ENCODE measurements around the gene HMMR.

The HMMR gene

DNA sequence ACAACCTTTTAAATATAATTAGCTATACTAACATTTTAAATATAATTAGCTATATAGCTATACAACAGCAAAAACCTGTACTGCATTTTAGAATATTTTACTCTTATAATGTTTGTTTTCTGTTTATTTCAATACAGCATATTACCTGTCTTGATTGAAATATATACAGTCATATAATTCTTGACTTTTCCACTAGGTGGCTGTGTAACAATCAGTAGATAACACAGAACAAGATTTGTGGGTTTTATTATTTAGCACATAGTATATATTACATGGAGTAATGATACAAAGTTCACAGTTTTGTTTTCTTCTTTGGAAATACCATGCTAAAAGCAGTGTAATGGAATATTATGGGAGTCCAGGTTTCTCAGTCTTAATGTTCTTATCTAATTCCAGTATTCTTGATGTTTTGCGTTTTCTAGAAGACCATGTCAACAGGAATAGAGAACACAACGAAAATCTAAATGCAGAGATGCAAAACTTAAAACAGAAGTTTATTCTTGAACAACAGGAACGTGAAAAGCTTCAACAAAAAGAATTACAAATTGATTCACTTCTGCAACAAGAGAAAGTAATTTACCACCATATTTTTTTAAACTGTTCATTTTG lies 13.3 kb downstream of the HMMR start:
- Mint-ChIP-seq H3K27me3 (no peaks in the 10 kb centered on the region), H3K4me1 (no peaks in the 10 kb centered on the region), H3K9me3 (no peaks in the 10 kb centered on the region), H3K4me3 (no peak overlapping the region), H3K36me3 (peaks cover 8 to 9% of the 10 kb centered on the region in 2 donors), H3K27ac (no peak overlapping the region)
- DNase-seq = no peak
- peak in 1 of 2 donors; percentile 56 for ATAC-seq (replicated peaks)

DNA sequence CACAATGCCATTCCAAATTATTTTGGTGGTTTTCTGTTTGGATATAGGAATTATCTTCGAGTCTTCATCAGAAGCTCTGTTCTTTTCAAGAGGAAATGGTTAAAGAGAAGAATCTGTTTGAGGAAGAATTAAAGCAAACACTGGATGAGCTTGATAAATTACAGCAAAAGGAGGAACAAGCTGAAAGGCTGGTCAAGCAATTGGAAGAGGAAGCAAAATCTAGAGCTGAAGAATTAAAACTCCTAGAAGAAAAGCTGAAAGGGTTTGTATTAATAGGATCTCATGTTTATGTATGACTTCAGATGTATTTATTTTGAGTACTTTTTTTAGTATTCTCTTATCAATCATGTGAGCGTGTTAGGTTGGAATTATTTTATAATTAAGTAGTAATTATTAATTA lies 15.0 kb downstream of the HMMR start:
- H3K27ac Mint-ChIP-seq = no peak overlapping the region
- H3K36me3 Mint-ChIP-seq = peaks cover 4 to 8% of the 10 kb centered on the region in 2 donors
- ATAC-seq (replicated peaks) = no peak
- H3K27me3 Mint-ChIP-seq = no peaks in the 10 kb centered on the region
- no peaks in the 10 kb centered on the region for H3K9me3 Mint-ChIP-seq
- no peak for DNase-seq
- H3K4me3 Mint-ChIP-seq = no peak overlapping the region
- no peaks in the 10 kb centered on the region for H3K4me1 Mint-ChIP-seq

DNA sequence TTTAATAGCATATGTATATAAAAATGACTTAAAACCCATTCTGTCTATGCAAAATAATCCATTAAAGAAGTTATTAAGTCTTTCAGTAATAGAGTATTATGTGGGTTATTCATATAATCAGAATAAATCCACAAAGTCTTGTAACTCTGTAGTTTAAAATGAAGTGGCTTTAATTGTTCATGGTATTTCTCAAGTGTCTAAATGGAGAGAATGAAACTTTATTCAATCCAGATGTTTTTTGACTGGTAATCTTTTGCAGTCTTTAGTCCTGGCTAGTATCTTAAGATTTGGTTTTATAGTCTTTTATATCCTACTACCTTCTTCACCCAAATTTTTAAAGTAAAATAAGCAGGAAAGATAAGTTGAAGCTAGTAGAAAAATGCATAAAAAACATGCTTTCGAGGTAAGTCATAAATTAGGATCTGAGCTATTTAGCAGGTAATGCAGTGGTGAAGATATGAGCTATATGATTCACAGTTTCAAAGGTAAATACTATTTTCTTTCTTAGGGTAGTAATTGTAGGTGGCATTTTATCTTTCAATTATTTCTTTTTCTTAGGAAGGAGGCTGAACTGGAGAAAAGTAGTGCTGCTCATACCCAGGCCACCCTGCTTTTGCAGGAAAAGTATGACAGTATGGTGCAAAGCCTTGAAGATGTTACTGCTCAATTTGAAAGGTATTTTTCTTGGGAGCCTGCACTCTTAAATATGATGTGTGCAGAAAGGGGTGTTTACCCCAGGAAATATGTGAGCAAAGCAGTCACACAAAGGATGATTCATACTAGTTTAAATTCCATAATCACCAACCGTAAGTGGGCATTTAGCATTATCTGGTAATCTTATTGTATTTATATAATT lies 17.9 kb downstream of the HMMR start:
- Mint-ChIP-seq H3K27ac (no peak overlapping the region), H3K4me1 (no peaks in the 10 kb centered on the region), H3K9me3 (no peaks in the 10 kb centered on the region), H3K4me3 (no peak overlapping the region), H3K27me3 (no peaks in the 10 kb centered on the region), H3K36me3 (peaks cover 6 to 8% of the 10 kb centered on the region in 2 donors)
- ATAC-seq (replicated peaks) (no peak), DNase-seq (no peak)

DNA sequence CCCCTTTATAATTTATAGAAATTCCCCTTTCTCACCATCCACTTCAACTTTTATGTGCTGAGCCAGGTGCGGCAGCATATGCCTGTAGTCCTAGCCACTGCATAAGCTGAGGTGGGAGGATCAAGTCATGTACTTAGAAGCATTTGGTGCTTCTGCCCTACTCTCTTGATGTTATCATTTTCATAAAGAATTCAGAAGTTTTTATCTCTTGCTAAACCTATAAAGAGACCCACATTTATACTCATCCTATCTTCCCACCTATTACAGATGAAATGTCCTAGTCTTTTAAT lies 18.5 kb downstream of the HMMR start:
- H3K4me3 Mint-ChIP-seq = no peak overlapping the region
- DNase-seq (no peak), ATAC-seq (replicated peaks) (no peak)
- no peaks in the 10 kb centered on the region for H3K27me3 Mint-ChIP-seq
- no peak overlapping the region for H3K27ac Mint-ChIP-seq
- H3K9me3 Mint-ChIP-seq = no peaks in the 10 kb centered on the region
- peaks cover 6 to 8% of the 10 kb centered on the region in 2 donors for H3K36me3 Mint-ChIP-seq
- no peaks in the 10 kb centered on the region for H3K4me1 Mint-ChIP-seq

DNA sequence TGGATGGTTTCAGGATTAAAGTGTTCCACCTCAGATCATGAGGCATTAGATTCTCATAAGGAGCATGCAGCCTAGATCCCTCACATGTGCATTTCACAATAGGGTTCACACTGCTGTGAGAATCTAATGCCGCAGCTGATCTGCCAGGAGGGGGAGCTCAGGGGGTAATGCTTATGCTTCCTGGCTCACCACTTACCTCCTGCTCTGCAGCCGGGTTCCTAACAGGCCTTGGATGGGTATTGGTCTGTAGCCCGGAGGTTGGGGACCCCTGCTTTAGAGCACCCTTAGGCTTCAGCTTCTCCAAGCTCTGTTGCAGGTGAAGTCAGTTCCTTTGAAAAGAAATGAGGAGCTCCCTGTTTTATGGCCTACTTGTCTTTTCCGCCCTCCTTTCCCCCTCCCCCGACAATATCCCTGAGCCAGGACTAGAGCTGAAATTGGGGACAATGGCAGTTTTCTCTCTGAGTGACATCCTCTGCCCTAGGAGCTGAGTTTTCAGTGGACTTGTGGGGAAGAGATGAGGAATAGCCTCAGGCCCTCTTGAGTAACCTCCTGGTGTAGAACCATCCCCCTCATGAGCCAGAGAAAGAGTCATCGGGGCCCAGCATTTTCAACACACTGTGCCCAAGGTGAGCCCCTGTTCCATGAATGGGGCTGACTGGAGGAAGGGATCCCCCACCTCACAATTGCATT lies 28.8 kb downstream of the HMMR start:
- Mint-ChIP-seq H3K9me3 (no peaks in the 10 kb centered on the region), H3K36me3 (peaks cover 6 to 7% of the 10 kb centered on the region in 2 donors), H3K4me1 (no peaks in the 10 kb centered on the region), H3K27ac (no peak overlapping the region), H3K27me3 (no peaks in the 10 kb centered on the region), H3K4me3 (no peak overlapping the region)
- no peak for DNase-seq
- peak in 1 of 2 donors; percentile 29 for ATAC-seq (replicated peaks)

DNA sequence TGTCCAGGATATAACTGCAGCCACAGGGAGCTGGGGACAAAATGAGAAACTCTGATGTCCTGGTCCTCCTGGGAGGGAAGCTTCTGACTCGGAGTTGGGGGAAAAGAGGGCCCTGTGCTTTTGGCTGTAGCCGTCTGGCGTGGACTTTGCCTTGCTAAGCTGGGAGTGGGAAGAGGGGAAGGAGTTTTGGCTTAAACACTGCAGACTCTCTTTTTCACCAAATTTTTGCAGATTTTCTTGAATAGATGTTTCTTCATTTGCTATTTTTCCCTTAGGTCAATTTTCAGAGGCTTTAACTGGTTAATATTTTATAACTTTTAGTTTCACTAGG lies 29.3 kb downstream of the HMMR start:
- H3K36me3 Mint-ChIP-seq = peaks cover 6 to 7% of the 10 kb centered on the region in 2 donors
- no peaks in the 10 kb centered on the region for H3K9me3 Mint-ChIP-seq
- no peaks in the 10 kb centered on the region for H3K27me3 Mint-ChIP-seq
- H3K27ac Mint-ChIP-seq = no peak overlapping the region
- DNase-seq = no peak
- no peak for ATAC-seq (replicated peaks)
- H3K4me1 Mint-ChIP-seq = no peaks in the 10 kb centered on the region
- no peak overlapping the region for H3K4me3 Mint-ChIP-seq

DNA sequence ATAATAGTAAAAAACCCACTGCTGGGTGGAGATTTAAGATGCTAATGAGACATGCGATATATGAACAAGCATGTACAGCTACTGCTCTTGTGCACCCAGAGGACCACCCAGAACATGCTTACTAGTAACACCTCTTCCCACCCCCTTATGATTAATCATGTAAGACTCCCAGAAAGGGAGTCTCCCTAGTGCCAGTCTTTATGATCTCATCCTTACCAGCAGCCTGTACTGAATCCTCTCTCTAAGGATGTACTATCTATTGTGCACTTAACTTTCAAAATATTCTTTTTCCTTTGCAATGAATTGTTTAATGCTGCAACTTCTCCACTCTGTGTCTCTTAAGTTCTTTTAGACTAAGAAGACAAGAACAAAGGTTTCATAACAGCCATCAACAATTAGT lies 35.9 kb downstream of the HMMR start:
- Mint-ChIP-seq H3K4me3 (no peak overlapping the region), H3K9me3 (no peaks in the 10 kb centered on the region), H3K27ac (no peak overlapping the region), H3K4me1 (no peaks in the 10 kb centered on the region), H3K27me3 (no peaks in the 10 kb centered on the region), H3K36me3 (peaks cover 1 to 2% of the 10 kb centered on the region in 2 donors)
- ATAC-seq (replicated peaks) = no peak
- no peak for DNase-seq

DNA sequence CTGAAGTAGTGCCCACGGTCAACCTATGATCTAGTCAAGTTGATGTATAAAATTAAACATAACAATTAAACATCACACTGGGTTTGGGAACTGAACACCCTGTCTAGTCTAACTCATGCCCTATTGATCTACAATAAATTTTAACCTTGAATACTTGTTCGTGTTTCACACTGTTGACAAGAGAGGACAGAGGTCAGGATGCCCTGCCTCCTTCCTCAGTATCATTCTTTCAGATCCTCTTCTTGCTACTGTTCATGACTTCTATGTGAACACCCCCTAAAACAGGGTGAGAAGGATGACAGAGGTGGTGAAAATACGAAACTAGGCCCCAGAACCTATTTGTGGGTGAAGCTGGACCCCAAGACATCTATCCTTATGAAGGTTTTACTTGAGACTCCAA lies 36.9 kb downstream of the HMMR start:
- peak in 1 of 2 donors; percentile 43 for ATAC-seq (replicated peaks)
- no peak overlapping the region for H3K4me3 Mint-ChIP-seq
- H3K4me1 Mint-ChIP-seq = no peaks in the 10 kb centered on the region
- no peak overlapping the region for H3K27ac Mint-ChIP-seq
- DNase-seq = no peak
- H3K27me3 Mint-ChIP-seq = no peaks in the 10 kb centered on the region
- H3K36me3 Mint-ChIP-seq = no peaks in the 10 kb centered on the region
- no peaks in the 10 kb centered on the region for H3K9me3 Mint-ChIP-seq

DNA sequence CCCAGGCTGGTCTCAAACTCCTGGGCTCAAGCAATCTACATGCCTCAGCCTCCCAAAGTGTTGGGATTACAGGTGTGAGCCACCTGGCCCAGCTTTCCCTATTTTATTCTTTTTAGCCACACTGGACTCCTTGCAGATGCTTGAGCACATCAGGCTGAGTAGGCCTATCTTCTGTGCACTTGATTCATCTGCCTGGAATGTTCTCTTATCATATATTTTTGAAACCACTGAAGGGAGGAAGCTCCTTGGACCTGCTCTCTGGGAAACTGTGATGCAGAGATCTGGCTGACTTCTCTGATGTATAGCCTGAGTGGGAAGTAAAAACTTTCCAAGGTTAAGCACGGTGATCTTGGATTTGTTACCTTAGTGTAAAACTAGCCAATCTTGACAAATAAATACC lies 38.5 kb downstream of the HMMR start:
- no peak for DNase-seq
- no peaks in the 10 kb centered on the region for H3K27me3 Mint-ChIP-seq
- H3K36me3 Mint-ChIP-seq = no peaks in the 10 kb centered on the region

DNA sequence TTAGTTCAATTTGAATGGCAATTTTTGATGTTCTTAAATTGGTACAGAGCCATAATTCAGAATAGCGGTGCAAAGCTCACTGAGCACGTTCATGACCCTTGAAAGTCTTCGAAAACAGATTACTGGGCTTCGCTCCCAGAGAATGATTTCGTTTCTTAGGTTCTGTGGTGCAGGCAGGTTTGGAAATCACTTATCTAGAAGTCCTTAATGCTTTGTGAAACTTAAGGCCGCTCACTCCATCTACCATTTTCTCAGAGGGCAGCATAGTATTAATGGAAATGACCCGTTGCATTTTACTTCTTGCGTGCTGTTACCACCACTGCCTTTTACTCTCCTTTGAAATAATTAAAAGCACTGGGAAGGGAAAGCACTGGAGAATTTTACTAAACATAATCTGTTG lies 42.1 kb downstream of the HMMR start:
- peaks cover 6 to 17% of the 10 kb centered on the region in 2 donors for H3K4me1 Mint-ChIP-seq
- no peak overlapping the region for H3K27ac Mint-ChIP-seq
- peaks cover 2 to 5% of the 10 kb centered on the region in 2 donors for H3K36me3 Mint-ChIP-seq
- ATAC-seq (replicated peaks) = no peak
- no peak for DNase-seq
- H3K27me3 Mint-ChIP-seq = no peaks in the 10 kb centered on the region
- H3K9me3 Mint-ChIP-seq = no peaks in the 10 kb centered on the region
- peak overlapping the region; percentile 82 to 83 for H3K4me3 Mint-ChIP-seq

More for the DNA sequence above, 38.5 kb downstream of the HMMR start:
- ATAC-seq (replicated peaks) = no peak
- H3K9me3 Mint-ChIP-seq = no peaks in the 10 kb centered on the region
- no peak overlapping the region for H3K4me3 Mint-ChIP-seq
- H3K27ac Mint-ChIP-seq = no peak overlapping the region
- peaks cover 0 to 8% of the 10 kb centered on the region in 2 donors for H3K4me1 Mint-ChIP-seq

DNA sequence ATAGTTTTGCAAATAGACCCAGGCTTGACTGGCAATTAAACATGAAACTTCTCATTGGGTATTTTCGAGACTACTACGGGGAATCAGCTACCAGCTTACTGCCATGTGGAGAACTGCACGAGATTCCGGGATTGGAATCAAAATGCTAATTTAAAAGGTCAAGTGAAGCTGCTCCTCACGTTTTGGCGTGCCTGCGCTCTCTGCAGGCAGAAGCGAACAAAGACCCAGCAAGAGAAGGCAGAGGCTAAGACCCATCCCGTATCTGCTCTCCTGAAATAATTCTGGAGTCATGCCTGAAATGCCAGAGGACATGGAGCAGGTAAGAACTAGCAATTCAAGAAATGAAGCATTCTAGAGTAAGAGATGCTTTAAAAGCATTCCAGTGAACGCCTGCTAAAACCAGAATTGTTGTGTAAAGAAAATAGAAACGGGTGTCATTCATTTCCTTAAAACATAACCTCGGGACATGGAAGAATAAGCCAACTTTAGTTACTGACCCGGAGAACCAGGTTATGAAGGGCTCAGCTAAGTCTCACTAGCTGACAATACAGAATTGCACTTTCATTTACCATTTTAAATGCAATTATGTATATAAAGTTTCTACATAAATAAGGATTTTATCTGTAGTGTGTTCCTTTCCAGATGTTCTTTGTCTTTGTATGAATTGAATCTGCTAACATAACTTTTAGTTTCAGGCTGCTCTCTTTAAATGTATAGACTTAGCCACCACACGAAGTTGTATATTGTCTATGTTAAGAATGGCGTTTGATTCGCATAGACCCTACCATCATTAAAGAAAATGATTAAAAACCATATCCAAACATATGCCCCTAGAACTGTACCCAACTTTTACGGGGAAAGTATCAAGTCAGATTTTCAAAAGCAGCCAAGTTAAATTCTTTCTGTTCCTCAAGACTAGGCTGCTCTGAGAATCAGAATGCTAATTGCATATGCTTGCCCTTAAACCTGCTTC lies 43.0 kb downstream of the HMMR start:
- Mint-ChIP-seq H3K27ac (peak overlapping the region; percentile 98), H3K36me3 (peaks cover 2 to 5% of the 10 kb centered on the region in 2 donors), H3K9me3 (no peaks in the 10 kb centered on the region), H3K4me1 (peaks cover 9 to 26% of the 10 kb centered on the region in 2 donors), H3K4me3 (peak overlapping the region; percentile 95 to 96), H3K27me3 (no peaks in the 10 kb centered on the region)
- ATAC-seq (replicated peaks) (no peak), DNase-seq (peak; percentile 12)

DNA sequence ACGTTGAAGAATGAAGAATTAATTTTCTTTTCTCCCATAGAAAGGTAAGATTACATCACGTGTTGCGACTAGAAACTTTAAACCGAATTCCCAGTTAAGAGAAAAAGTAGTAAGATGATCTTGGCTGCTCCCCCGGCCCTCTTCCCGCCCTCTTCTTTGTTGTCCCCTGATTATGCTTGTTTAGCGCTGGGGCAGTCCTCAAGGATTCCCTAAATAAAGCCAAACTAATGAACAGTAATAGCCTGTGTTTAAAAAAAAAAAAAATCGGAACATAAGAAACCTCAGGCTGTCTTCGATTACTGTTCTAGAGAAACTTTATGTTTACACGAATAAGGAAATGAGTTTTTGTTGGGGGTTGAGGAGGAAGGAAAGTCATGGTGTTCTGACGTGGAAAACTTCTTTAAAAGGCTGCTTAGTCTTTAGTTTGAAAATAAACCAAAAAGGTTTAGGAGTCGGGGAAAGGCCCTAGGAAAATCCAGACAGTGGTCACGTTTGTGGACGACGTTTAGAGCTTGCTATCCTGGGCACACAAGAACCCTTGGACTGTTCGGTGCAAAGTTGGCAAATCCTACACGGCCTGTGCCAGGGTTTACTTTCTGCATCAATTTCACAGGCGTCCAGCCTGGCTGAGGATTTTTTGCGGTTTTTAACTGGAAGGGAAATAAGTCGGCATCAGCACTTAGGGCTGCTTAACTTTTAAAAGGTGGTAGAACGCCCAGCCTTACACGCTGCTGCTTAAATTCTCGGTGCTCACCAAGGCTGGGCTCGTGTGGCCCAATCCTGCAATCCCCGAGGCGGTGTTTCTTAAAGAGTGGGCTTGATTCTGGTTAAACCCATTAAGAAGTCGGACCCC lies 43.9 kb downstream of the HMMR start:
- no peaks in the 10 kb centered on the region for H3K9me3 Mint-ChIP-seq
- H3K36me3 Mint-ChIP-seq = peaks cover 5 to 6% of the 10 kb centered on the region in 2 donors
- DNase-seq (peak; percentile 67), ATAC-seq (replicated peaks) (peak; percentile 40 to 42)
- peak overlapping the region; percentile 98 for H3K27ac Mint-ChIP-seq
- H3K4me3 Mint-ChIP-seq = peak overlapping the region; percentile 95 to 96
- no peaks in the 10 kb centered on the region for H3K27me3 Mint-ChIP-seq
- peaks cover 10 to 35% of the 10 kb centered on the region in 2 donors for H3K4me1 Mint-ChIP-seq

DNA sequence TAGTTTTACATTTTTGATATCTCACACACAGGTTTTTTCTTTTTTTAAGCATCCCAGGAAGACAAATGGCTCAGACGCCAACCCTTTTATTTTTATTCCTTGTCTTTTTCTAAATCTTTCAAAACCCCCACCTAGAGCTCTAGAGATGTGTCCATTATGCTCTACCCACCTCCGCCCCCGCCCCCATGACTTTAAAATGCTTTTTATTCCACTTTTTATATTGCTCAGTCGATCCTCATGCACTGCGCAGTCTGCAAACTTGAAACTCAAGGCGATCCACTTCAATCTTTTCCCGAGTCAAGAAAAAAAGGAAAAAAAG lies 44.6 kb downstream of the HMMR start:
- peaks cover 5 to 6% of the 10 kb centered on the region in 2 donors for H3K36me3 Mint-ChIP-seq
- ATAC-seq (replicated peaks) (peak; percentile 10 to 11), DNase-seq (no peak)

More for the DNA sequence above, 44.6 kb downstream of the HMMR start:
- H3K4me1 Mint-ChIP-seq = peaks cover 12 to 39% of the 10 kb centered on the region in 2 donors
- H3K27ac Mint-ChIP-seq = peak overlapping the region; percentile 98
- H3K9me3 Mint-ChIP-seq = no peaks in the 10 kb centered on the region
- H3K27me3 Mint-ChIP-seq = no peaks in the 10 kb centered on the region
- peak overlapping the region; percentile 95 to 96 for H3K4me3 Mint-ChIP-seq
